AG04450 (cell line): ENCODE measurements around the gene TTC38. TPM values are rescaled to one million over a fixed set of nuclear protein-coding genes. Genes with fewer than 3 reads are reported as not detected.

Experiments used
- CTCF ChIA-PET: fragments of 300-600, 350-600 bp; formaldehyde crosslinking; extraction: SDS; loops from one replicate; lab custom pipeline; 2022; ENCODE audit warnings: antibody characterized with exemption, inconsistent platforms; lab: Charles Lee
- POLR2A ChIA-PET: fragments of 350-600 bp; formaldehyde crosslinking; extraction: SDS; loops from one replicate; lab custom pipeline; 2021; ENCODE audit warnings: antibody characterized with exemption, inconsistent platforms; lab: Yijun Ruan, JAX
- DNase-seq: peaks from one replicate; pipeline ENCODE4 v3.0.0-alpha.2; 2011; ENCODE audit warnings: low read depth, low spot score
- H3K27ac ChIP-seq: one replicate; pipeline ENCODE4 v1.5.1; 2012; ENCODE audit warnings: low read depth, low read length, control low read depth
- H3K27me3 ChIP-seq: one replicate; pipeline ENCODE4 v1.6.0; 2012; ENCODE audit warnings: low read length; ENCODE audit not compliant: control insufficient read depth, insufficient read depth
- H3K4me3 ChIP-seq: 2 replicates; pipeline ENCODE4 v1.5.1; 2011; ENCODE audit warnings: mild to moderate bottlenecking, low read depth, low read length, control low read depth
- H3K9me3 ChIP-seq: 2 replicates; pipeline ENCODE4 v1.5.1; 2012; ENCODE audit warnings: low read length; ENCODE audit not compliant: control insufficient read depth, insufficient read depth
- polyA plus RNA-seq: library from polyadenylated mRNA; depleted of rRNA; stranded (reverse); fragments of >200 nt; gene quantifications from 2 replicates; pipeline ENCODE4 v1.2.3, GENCODE V29; 2011
- TF ChIP-seq, protein P1 (sequence below): IDR thresholded peaks from 2 replicates; pipeline ENCODE4 v1.5.1; 2011; ENCODE audit warnings: low read depth, low read length, control low read depth, inconsistent platforms

Gene TTC38
- polyA plus RNA-seq, 1 experiment = 23.7 TPM

DNA sequence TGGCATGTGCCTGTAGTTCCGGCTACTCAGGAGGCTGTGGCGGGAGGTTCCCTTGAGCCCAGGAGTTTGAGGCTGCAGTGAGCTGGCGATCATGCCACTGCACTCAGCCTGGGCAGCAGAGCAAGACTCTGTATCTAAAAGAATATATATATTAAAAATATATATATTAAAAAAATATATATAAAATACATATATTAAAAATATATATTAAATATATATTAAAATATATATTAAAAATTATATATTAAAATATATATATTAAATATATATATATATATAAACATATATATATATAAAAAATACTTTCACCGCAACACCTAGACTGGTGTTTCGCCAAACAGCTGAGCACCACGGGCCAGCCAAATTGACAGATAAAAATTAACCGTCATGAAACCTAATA, 8.8 kb downstream of the TTC38 start:
- CTCF ChIA-PET = no interaction called here
- DNase-seq = no peak
- POLR2A ChIA-PET = interaction anchor here (1.4 to 1.8 kb wide), 2 partner anchors 9 to 20 kb away, joined by 4 read pairs; partner anchors contain the start of genes GTSE1 and TTC38

DNA sequence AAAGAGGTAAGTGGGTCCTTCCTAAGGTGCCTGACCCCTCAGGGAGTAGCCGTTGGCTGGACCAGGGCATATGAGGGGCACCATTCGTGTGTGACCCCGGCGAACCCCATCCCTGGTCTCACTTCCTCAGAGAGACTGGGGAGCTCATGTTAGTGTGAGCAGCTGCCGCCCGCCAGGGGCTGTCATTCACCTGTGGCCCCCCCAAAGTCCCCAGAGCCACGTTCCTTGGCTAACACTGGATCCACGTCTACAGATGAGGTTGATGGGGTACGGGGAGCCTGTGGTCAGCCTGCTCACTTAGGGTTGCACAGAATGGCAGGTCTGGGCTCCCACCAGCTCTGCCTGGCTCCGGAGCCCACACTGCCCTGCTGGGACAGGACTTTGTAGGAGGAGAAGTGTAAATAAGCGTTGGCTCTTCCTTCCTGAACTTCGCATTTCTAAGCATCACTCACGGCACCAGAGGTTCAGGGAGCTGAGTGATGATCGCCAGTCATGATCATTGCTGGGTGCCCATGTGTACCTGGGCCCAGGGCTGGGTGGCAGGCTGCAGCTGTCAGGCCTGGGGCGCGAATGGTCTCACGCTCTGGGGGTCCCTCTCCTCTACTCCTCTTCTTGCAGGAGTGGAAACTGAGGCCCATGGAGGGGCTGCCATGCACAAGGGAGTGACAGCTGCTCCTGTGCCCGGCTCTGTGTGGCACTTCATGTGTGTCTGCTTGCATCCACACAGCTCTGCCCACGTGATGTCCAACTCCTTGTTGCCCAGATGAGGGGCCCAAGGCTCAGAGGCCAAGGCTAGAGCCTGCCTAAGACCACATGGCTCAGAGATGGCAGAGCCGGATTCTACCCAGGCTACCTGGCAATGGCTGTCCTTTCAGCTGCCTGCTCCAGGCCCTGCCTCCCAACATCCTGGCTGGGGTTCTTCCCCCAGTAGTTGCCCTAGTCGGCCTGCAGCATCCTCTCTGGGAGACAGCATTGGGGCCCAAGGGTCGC, 11.1 kb downstream of the TTC38 start:
- Histone ChIP-seq H3K27me3 (no peaks in the 10 kb centered on the region), H3K4me3 (no peak overlapping the region), H3K9me3 (no peaks in the 10 kb centered on the region), H3K27ac (no peak overlapping the region)
- TF ChIP-seq, protein P1, sequence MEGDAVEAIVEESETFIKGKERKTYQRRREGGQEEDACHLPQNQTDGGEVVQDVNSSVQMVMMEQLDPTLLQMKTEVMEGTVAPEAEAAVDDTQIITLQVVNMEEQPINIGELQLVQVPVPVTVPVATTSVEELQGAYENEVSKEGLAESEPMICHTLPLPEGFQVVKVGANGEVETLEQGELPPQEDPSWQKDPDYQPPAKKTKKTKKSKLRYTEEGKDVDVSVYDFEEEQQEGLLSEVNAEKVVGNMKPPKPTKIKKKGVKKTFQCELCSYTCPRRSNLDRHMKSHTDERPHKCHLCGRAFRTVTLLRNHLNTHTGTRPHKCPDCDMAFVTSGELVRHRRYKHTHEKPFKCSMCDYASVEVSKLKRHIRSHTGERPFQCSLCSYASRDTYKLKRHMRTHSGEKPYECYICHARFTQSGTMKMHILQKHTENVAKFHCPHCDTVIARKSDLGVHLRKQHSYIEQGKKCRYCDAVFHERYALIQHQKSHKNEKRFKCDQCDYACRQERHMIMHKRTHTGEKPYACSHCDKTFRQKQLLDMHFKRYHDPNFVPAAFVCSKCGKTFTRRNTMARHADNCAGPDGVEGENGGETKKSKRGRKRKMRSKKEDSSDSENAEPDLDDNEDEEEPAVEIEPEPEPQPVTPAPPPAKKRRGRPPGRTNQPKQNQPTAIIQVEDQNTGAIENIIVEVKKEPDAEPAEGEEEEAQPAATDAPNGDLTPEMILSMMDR = no peak
- CTCF ChIA-PET = no interaction called here
- DNase-seq = no peak
- POLR2A ChIA-PET = no interaction called here

More for the DNA sequence above, 8.8 kb downstream of the TTC38 start:
- Histone ChIP-seq H3K27me3 (no peaks in the 10 kb centered on the region), H3K4me3 (no peak overlapping the region), H3K27ac (no peak overlapping the region), H3K9me3 (no peaks in the 10 kb centered on the region)
- TF ChIP-seq, protein P1 = no peak

DNA sequence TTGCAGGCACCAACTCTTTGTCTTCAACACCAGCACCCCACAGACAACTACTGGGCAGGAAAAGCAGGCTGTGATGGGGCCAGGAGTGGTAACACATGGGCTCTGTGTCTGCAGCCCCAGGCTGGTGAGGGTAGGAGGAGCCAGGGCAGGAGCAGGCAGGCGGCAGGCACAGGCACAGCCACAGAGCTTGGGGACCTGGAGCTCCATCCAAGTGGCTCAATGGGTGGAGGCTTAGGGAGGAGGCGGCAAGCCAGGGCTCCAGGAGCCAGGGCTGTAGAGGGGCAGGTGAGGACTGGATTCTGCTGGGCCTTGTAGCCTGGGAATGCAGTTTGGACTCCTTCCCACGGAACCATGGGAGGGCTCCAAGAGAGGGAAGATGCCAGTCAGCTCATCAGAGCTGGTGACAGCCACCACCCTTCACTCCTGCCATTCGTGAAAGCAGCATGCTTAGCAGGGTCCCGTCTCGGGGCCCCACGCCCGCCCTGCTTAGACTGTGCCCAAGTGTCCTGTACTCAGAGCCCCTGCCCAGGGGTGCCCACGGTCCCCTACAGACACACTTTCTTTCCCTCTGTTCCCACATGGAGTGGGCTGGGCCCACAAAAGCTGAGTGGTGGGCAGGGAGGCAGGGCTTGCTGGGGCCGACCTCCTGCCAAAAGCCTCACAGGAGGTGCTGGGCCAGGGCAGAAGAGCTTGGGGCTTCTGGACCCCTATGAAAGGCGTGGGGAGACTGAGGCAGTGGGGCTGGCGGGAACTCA, 12.4 kb downstream of the TTC38 start:
- Histone ChIP-seq H3K9me3 (no peaks in the 10 kb centered on the region), H3K27me3 (no peaks in the 10 kb centered on the region), H3K4me3 (no peak overlapping the region), H3K27ac (no peak overlapping the region)
- ChIA-PET CTCF (no interaction called here), POLR2A (interaction anchor here (1.0 kb wide), 1 partner anchor 13 kb away, joined by 3 read pairs; the partner anchor contains the start of gene TTC38)
- TF ChIP-seq, protein P1 = no peak
- DNase-seq = no peak

DNA sequence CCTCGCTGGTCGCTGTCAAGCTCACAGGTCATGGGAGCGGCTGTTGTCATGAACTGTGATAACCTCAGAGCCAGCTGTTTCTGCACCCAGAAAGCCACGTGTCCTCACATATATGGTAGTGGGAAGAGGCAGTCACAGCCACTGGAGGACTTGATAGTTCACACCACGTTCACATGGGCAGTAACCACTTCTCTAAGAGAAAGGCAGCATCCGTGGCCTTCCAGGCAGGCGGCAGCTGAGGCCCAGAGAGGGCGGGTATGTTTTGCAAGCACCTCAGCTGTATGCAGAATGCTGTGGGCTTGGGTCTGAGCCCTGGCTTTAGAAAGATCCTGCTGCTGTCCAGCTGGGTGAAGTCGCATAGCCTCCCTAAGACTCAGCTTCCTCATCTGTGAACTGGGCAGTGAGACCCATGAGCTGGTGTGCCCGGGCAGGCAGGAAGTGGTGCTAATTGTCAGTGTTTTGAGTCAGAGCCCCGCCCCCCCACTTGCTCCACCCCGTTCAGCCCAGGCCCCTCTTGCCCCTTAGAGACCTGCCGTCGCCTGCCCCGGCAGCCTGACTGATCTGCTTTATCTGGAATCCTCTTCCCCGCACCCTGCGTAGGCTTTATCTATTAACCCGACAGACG, 13.3 kb downstream of the TTC38 start:
- DNase-seq = no peak

More for the DNA sequence above, 13.3 kb downstream of the TTC38 start:
- TF ChIP-seq, protein P1 = no peak
- CTCF ChIA-PET = no interaction called here
- H3K27ac ChIP-seq = no peak overlapping the region
- H3K9me3 ChIP-seq = no peaks in the 10 kb centered on the region
- POLR2A ChIA-PET = no interaction called here
- H3K27me3 ChIP-seq = no peaks in the 10 kb centered on the region
- H3K4me3 ChIP-seq = no peak overlapping the region
